HG03378 (cell line): ENCODE data around the gene OIT3.

Experiments used
- ATAC-seq: cut with Tn5 transposase; IDR thresholded peaks from one replicate; pipeline ENCODE4 v1.9.1; 2021; ENCODE audit warnings: mild to moderate bottlenecking, moderate library complexity; ENCODE audit not compliant: unreplicated experiment

Gene OIT3

DNA sequence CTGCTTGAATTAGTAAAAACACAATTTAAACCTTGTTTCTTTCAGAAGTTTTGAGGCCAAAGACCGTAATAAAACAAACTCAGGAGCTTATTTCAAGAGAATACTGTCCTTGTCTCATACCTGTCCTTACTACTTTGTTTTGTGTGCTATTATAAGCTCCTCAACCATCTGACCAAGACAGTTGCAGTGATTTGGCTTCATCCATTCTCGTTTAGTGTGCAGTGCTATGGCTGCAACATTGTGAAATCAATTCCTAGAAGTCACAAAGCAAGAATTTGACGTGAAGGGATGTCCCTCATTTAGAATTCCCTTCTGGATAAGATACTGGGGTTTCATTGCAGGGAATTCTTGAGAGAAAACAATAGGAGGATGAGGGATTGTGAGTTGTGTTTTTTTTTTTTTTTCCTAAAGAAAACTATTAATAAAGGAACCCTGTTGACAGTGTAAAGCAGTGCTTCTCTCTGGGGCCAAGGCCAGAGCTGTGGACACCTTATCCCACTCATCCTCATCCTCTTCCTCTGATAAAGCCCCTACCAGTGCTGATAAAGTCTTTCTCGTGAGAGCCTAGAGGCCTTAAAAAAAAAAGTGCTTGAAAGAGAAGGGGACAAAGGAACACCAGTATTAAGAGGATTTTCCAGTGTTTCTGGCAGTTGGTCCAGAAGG, at the start of gene OIT3:
Gene OIT3 (plus strand): TSS at position 604 of the 663 bp plus-strand sequence. CDS start 60 bp downstream, outside the sequence.
- no peak for ATAC-seq

DNA sequence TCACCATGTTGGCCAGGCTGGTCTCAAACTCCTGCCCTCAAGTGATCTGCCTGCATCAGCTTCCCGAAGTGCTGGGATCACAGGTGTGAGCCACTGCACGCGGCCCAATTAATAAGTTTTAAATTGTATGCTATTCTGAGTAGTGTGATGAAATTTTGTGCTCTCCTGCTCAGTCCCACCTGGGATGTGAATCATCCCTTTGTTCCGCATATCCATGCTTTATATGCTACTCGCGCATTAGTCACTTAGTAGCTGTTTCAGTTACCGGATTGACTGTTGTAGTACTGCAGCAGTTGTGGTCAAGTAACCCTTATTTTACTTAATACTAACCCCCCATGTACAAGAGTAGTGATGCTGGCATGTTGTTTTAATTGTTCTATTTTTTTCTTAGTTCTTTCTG, 47.3 kb upstream of the OIT3 start:
- no peak for ATAC-seq

DNA sequence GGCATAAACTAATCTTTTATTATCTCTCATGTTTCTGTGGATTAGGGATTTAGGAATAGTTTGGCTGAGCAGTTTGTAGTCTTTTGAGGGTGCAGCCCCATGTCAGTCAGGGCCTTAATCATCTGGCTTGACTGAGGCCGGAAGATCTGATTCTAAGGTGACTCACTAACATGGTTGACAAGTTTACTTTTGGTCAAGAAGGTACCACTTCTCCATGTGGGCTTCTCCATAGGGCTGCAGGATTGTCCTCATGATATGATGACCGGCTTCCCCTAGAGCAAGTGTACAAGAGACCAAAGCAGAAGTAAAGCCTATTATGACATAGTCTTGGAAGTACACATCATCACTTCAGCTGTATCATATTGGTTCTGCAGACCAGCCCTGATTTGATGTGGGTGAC, 45.9 kb upstream of the OIT3 start:
- ATAC-seq, result no peak

DNA sequence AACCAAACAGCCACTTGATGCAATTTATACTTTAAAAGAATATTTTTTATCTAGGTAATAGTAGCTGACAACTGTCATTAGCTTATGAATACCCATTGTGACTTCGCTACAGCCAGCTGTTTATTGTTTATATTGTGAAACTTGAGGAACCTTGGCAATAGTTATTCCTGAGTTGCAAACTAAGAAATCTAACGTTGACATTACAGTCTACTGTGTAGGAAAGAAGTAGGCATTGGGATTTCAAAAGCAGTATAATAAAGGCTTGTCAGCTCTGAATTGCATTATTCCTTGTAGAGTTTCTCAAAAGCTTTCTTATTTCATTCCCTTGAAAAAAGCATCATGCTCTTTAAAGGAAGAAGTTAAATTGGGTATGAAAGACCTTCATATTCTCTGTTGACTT, 42.7 kb upstream of the OIT3 start:
- no peak for ATAC-seq

DNA sequence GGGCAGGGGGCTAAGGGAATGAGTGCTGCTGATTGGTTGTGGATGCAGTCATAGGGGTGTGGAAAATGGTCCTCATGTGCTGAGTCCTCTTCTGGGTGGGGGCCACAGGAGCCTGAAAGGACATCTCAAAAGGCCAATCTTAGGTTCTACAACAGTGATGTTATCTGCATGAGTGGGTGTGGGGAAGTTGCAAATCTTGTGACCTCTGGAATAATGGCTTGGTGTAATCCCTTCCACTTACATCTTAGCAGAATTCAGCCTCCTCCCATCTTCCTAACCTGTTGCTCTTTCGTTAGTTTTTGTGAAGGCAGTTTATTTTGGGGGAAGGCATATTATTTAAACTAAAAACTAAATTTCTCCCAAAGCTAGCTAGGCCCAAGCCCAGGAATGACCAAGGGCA, 42.0 kb upstream of the OIT3 start:
- no peak for ATAC-seq

DNA sequence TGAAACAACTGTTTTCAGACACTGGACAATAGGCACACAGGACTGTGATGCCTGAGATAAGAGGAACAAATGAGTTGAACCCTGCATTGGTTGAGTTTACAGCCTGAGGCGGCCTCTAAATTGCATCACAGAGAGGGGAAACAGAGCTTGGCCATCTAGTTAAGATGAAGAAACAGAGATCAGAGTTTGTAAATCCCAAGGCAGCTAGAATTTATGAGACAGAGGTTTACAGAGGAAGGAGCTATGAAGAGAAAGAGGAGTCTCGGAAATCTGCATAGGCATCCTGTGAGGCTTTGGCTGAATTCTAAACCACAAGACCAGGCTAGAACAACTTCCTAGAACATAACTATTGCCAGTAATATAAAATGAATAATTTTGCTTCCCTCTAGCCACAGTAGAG, 41.0 kb upstream of the OIT3 start:
- ATAC-seq, result no peak

DNA sequence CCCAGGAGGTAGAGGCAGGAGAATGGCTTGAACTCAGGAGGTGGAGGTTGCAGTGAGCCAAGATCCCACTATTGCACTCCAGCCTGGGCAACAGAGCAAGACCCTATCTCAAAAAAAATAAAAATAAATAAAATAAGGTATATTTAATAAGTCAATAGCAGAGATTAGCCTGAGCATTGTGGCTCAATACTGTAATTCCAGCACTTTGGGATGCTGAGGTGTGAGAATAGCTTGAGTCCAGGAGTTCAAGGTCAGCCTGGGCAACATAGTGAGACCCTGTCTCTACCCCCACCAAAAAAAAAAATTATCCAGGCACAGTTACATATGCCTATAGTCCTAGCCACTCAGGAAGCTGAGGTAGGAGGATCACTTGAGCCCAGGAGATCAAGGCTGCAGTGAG, 38.4 kb upstream of the OIT3 start:
- ATAC-seq, result no peak

DNA sequence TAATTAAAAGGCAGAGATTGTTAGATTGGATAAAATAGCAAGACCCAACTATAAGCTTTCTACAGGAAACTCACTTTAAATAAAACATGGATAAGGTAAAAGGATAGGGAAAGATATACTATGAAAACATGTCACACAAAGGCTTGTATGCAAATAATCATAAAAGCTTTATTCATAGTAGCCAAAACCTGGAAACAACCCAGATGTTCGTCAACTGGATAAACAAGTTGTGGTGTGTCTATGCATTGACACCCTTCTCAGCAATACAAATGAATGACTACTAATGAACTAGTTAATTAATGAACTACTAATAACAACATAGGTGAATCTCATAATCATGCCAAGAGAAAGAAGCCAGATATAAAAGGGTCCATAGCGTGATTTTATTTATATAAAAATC, 37.7 kb upstream of the OIT3 start:
- no peak for ATAC-seq

DNA sequence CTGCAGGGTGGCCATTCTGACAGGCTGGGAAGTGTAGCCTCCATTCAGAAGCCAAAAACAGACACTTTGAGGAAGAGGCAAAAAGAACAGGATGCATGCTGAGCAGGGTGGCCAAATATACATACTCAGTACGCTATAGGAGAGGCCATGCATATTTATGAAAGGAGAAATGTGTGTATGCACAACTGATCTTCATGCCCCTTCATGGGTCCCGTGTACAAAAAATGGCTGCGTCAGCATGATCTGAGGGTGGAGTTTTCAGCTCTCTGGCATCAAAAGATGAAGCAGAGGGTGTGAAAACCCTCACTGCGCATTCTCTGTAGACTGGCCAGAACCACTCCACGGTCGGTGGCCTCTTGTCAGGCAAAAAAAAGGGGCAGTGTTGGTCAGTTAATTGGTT, 35.5 kb upstream of the OIT3 start:
- ATAC-seq, result no peak

DNA sequence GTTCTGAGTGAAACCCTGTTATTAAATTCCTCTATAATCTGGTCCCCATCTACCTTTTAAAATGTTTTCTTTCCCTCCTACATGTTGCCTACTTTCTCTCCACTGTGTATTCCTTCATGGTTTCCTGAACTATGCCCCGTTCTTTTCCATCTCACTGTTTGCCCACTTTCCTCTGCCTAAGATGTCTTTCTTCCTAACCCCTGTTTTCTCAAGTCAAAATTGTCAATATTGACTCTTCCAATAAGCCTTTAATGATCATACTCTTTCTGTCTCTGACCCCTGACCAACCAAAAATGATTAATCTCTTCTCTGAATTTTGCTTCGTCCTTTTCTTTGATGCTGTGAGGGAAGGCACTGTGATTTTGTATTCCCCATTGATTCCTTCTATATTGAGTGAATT, 30.6 kb upstream of the OIT3 start:
- ATAC-seq, result no peak

DNA sequence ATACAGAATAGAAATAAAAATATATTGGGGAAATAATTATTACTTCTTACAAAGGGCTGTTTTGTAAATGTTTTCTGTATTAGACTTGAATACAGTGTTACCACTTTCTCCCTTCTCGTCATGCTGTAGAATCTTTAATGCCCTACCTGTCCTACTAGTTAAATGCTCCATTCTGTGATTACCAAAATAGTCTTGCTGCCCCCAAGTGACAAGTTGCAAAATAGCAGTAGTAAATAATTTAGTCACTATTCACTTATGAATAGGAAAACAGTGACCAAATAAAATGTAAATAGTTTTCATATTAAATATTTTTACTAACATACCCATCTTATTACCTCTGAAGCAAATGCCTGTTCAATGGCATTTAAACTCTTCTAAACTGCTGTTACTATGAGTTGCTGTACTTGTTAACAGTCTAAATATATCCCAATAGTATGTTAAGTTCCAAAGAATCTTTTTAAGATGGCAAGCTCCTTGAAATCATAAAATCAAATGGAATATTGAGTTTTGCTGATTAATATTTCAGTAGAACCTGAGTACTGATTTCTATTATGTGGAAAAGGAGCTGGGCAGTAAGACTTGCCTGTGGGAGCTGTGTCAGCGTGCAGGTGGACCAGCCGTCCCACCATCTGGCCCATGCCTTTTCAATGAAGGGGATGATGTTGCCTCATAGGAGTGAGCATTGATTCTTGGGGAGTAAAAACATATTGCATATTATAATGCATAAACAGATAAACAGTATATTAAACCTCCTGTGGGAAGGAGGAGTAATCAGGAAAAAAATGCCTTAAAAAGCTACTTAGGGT, 18.1 kb upstream of the OIT3 start:
- no peak for ATAC-seq

DNA sequence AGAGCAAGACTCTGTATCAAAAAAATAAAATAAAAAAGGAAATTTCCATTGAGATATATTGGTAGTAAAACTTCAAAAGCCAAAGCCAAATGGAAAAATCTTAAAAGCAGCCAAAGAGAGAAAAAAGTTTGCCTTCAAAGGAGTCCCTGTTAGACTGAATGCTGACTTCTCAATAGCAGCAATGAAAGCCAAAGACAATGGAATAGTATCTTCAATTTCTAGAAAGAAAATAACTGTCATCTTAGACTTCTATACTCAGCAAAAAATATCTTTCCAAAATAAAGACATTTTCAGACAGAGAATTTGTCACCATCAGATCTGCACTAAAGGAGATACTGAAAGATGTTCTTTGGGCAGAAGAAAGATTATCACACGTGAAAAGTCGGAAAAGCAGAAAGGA, 14.3 kb upstream of the OIT3 start:
- ATAC-seq, result no peak

DNA sequence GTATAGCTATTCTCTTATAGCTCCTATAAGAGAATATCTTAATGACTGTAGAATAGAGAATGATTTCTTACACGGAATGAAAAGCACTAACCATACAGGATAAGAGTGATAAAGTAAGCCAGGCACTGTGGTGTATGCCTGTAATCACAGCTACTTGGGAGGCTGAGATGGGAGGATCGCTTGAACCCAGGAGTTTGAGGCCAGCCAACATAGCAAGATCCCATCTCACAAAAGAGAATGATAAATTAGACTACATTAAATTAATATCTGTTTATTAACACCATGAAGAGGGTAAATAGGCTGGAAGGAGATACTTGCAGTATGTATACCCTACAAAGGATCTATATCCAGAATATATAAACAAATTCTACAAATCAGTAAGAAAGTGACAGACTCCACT, 12.2 kb upstream of the OIT3 start:
- no peak for ATAC-seq

DNA sequence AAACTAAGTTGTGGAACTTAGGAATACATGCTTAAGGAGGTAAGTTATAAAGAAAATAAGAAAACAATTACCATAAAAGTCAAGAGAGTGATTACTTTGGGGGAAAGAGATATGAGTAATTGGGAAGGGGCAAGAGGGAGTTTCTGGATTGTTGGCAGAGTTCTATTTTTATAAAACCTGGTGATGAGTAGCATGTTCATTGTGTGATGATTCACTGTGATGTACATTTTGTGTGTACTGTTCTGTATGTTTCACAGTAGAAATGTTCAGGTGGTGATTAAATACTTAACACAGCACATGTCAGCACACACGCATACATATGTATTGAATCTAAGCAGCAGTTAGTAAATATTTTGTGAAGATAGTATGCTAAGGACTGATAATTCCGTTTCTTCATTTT, 9.7 kb upstream of the OIT3 start:
- no peak for ATAC-seq

DNA sequence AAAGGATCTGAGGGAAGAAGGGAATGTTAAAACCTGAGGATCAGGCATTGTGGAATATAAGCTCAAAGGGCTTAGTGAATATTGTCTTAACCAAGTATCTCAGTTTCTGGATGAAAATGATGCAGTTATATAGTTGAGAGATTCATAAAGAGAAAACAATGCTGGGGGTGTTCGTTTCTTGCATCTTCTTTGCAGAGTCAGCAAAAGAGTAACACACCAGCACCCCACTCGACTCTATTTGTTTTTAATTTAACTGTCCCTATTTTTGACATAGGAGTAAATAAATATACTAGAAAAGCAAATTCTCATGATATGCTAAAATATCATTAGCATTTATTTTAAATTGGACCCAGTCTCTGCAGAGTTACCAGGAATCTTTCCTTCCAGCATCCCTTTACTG, 7.6 kb upstream of the OIT3 start:
- no peak for ATAC-seq

DNA sequence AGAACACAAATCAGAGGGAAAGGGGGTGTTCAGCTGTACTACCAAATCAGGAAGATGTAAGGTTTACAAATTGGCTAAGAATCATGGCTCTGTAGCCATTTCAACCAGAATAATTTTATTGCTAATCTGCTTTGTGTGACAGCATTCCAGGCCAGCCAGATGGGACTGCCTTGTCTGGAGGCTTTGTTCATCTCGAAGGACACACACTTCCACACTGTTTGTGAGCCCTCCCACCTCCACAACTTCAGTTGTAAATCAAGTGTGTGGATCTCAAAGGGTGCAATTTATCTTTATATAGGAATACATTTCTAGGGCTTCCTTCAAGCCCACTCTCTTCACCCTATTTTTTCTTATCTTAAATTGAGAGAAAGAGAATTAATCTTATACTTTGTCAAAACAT, 6.9 kb upstream of the OIT3 start:
- no peak for ATAC-seq

DNA sequence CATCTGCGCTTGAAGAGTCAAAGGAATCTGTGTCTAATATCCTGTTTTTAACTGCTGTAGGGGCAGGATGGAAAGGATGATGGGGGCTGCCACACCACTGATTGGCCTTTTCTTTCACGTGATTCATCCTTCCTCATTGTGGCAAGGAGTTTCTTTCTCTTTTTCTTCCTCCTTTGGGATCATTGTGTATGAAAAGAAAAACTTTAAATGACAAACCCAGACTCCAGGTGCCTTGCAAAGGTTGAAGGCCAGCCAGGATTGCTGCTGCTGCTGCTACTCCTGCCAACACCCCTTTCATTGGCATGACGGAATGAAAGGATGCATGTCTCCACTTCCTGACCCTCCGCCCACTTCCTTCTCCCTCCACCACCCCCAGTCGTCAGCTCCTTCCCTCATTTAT, 6.5 kb upstream of the OIT3 start:
- no peak for ATAC-seq

DNA sequence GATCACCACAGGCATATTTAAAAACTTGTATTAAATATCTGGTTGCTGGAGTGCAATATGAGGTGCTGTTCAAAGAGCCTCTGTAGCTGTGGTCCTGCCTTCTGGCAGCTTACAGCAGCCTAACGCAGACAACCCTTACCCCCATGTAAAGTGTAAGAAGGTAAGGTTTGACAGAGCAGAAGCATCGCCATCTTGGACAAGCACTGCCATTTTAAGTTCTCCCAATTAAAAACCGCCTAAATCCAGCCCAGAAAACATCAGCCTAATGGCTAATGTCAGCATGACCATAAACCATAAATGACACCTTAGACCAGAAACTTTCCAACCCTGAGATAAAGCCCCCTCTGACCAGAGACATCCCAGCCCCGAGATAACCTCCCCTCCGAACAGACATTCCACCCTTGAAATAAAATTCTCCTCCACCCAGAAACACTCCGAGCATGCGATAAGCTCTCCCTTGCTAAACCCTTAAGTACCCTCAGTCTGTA, 5.3 kb upstream of the OIT3 start:
- ATAC-seq, result no peak

DNA sequence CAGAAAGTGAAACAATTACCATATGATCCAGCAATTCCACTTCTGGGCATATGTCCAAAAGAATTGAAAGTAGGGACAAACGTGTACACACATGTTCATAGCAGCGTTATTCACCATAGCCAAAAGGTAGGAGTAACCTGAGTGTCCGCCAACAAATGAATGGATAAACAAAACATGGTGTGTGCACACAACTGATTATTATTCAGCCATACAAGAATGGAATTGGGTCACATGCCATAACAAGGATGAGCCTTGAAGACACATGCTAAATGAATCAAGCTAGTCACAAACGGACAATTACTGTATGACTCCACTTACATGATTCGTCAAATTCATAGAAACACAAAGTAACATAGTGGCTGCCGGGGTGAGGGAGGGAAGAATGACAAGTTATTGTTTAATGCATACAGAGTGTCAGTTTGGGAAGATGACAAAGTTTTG, 4.1 kb upstream of the OIT3 start:
- no peak for ATAC-seq

DNA sequence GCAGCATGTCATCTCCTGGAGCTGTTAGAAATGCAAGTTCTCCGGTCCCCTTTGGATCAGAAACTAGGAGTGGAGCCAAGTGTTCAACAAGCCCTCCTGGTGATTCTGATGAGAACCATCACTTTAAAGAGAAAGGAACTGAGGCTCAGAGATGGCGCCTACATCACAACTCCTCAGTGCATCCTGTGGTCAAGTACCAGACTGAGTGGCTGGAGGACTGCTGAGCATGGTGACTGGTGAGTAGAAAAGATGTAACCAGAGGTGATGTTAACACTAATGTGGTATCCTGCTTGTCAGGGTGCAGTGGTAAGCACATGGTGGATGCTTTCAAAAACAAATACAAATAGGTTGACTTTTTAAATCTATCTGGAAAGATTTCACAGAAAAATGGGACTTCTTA, 3.5 kb upstream of the OIT3 start:
- ATAC-seq, result no peak

DNA sequence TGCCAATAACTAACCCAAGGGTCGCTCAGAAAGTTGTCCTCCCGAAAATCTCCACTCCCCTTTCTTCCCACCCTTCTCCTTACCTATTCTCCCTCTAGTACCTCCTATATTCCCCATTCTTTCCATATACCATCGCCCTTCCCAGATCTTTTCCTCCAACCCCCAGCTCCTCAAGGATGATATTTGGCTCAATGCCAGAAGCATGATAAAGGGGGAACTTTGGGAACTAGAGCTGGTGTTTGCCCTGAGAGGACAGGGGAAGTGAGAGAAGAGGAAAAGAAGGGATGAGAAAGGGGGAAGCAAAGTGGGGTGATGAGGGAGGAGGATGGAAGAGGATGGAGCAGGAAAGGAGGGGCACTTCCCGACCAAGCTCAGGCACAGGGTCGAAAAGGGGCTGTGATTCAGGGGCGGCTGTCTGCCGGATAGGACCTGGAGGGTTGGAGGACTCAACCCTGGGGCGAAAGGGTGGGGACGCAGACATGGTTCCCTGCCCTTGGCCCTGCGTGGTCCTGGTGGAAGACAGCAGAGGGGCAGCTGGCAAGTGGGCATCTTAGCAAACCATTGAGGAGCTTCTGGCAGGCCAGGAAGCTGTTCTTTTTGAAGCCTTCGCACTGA, 1.8 kb downstream of the OIT3 start:
- ATAC-seq, result no peak

DNA sequence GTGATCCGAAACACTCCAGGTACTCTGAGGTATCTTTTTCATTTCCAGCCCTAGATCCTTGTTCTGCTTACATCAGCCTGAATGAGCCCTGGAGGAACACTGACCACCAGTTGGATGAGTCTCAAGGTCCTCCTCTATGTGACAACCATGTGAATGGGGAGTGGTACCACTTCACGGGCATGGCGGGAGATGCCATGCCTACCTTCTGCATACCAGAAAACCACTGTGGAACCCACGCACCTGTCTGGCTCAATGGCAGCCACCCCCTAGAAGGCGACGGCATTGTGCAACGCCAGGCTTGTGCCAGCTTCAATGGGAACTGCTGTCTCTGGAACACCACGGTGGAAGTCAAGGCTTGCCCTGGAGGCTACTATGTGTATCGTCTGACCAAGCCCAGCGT, 5.1 kb downstream of the OIT3 start:
- no peak for ATAC-seq
